NCI-H2196 treated with DMSO at 0.1 percent for 48 hours (cell line): ENCODE results near the gene SERBP1.
"Not testable (repeated sequence)": the region's sequence is repeated elsewhere in the genome, so short reads cannot be mapped to it uniquely, and the experiment has no call there.

ENCODE experiments used
- DNase-seq: peaks from one replicate; lab custom pipeline; 2025; ENCODE audit not compliant: unreplicated experiment; lab: John Stamatoyannopoulos, UW

The SERBP1 gene

GRCh38 chr1:67441183-67441582 is 11.0 kb upstream of the SERBP1 start:
- no peak for DNase-seq

GRCh38 chr1:67440339-67440738 is 10.1 kb upstream of the SERBP1 start:
- no peak for DNase-seq

GRCh38 chr1:67439277-67440029 is 9.3 kb upstream of the SERBP1 start:
- DNase-seq, result no peak

- DNase-seq, result no peak
Observed at GRCh38 chr1:67437961-67438360, 7.8 kb upstream of the SERBP1 start.

- DNase-seq, result no peak
Observed at GRCh38 chr1:67436511-67437055, 6.4 kb upstream of the SERBP1 start.

- no peak for DNase-seq
Observed at GRCh38 chr1:67434491-67434890, 4.3 kb upstream of the SERBP1 start.

DNA sequence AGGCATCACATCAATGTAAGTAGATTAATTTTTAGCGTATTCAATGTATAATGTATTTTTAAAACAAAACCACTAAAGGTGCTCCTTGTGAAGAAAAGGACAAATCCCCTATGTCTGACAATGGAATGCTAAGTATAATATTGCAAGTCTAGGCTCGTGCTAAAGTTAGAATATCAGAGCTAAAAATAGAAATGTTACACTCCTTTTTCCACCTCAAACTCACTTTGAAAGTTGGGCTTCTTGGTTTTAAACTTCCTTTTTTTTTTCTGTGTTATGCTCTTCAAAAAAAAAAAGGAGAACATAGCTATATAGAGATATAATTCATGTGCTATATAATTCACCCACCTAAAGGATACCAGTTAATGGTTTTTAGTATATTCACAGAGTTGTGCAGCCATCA is 3.6 kb upstream of the SERBP1 start:
- no peak for DNase-seq

- DNase-seq, result no peak
Observed at GRCh38 chr1:67432745-67433144, 2.5 kb upstream of the SERBP1 start.

- no peak for DNase-seq
Observed at GRCh38 chr1:67431869-67432578, 1.8 kb upstream of the SERBP1 start.

GRCh38 chr1:67431156-67431765 is 1.1 kb upstream of the SERBP1 start:
- no peak for DNase-seq

- no peak for DNase-seq
Observed at GRCh38 chr1:67429528-67430357, 459 bp downstream of the SERBP1 start.

GRCh38 chr1:67429011-67429527 is 1.1 kb downstream of the SERBP1 start:
- DNase-seq, result no peak

- no peak for DNase-seq
Observed at GRCh38 chr1:67427947-67428346, 2.3 kb downstream of the SERBP1 start.

GRCh38 chr1:67427465-67427864 is 2.7 kb downstream of the SERBP1 start:
- DNase-seq, result no peak

GRCh38 chr1:67420835-67421492 is 9.2 kb downstream of the SERBP1 start:
- no peak for DNase-seq

DNA sequence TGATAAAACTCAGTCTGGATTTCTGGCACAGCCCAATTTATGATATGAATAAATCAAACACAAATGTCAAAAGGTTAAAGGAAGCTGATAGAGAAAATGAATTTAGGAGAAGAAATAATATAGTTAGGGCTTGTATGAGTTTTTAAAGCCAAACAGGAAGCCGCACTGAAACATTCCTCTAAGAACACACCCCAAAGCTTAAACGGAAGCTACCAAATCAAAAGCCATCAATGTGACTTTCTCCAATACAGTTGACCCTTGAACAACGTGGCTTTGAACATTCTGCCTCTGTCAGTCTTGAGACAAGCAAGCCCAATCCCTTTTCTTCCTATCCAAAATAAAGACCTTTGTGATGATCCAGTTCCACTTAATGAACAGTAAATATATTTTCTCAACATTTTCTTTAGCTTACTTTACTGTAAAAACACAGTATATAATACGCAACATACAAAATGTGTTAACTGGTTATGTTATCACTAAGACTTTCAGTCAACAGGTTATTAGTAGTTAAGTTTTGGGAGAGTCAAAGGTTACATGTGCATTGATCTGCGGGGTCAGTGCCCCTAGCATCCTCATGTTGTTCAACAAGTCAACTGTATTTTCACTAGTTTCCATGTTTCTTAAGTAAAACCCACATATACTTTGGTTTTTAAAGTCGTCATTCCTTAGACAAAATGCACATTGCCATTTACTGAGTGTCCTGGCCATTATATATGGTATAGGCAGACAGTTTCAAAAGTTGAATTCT is 11.2 kb downstream of the SERBP1 start:
- no peak for DNase-seq

DNA sequence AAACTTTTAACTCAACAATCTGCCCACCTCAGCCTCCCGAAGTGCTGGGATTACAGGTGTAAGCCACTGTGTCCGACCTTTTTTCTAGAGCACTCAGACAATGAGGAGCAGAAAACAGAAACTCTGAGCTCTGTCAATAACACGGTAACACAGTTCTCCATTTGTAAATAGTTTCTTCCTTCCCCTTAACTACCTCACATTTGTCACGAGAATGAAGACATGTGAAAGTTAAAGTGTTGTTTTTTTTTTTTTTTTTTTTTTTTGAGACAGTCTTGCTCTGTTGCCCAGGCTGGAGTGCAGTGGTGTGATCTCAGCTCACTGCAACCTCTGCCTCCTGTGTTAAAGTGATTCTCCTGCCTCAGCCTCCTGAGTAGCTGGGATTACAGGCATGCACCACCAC is 12.5 kb downstream of the SERBP1 start:
- DNase-seq, result not testable (repeated sequence)

DNA sequence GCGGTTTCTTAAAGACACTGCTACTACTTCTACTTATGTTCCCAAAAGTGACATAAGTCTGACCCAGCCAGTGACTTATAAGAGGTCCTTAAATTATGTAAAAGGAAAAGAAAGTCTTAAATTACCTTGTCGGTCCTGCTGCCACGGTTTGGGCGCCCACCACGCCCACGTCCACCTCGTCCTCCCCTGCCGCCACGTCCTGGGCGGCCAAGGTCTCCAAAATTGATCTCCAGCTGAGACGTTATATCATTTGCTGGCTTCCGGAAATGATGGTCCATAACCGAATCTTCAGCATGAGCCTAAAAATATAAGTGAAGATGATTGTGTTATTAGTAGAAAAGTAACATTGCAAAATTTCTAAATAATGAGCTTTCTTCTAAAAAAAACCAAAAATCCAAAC is 15.2 kb downstream of the SERBP1 start:
- no peak for DNase-seq

DNA sequence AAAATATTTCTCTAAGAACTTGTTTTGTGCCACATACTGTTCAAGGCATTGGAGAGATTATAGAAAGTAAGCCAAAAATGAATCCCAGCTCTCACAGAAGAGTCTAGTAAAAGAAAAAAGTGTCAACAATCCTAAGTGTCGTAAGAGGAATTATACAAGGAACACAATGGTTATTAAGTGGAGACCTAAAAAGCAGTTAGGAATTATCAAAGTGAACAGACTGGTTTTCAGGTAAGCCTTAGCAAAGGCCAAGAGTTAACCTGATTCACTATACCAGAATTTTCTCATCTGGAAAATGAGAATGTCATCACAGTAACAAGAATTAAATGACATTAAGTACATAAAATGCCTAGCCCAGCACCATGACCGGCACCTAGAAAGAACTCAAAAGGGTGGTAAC is 15.6 kb downstream of the SERBP1 start:
- no peak for DNase-seq

- not testable (repeated sequence) for DNase-seq
Observed at GRCh38 chr1:67413101-67413500, 17.1 kb downstream of the SERBP1 start.
